Caco-2 (cell line): ENCODE data around the gene SEC14L1. TPM values are rescaled to one million over a fixed set of nuclear protein-coding genes. Genes with fewer than 3 reads are reported as not detected.

Experiments used
- BruUV-seq: library from RNA; stranded (reverse); fragments of 400-500 nt; replicated peaks from 2 replicates; lab custom pipeline; 2021; lab: Mats Ljungman, UMichigan
- CTCF ChIA-PET: fragments of 300-600 bp; sonication (Branson Sonifier 250); formaldehyde crosslinking; loops from one replicate; lab custom pipeline; 2022; ENCODE audit warnings: antibody characterized with exemption; lab: Charles Lee
- POLR2A ChIA-PET: fragments of 300-600 bp; sonication (Branson Sonifier 250); formaldehyde crosslinking; loops from one replicate; lab custom pipeline; 2022; ENCODE audit warnings: antibody characterized with exemption; lab: Charles Lee
- DNase-seq, 2 experiments: peaks; one replicate each; pipeline versions ENCODE4 v3.0.0 to v3.0.0-alpha.2; 2020 to 2022
- H3K27me3 ChIP-seq: replicated peaks from 2 replicates; pipeline ENCODE4 v1.6.0; 2011; ENCODE audit warnings: low read length; ENCODE audit not compliant: control insufficient read depth, insufficient read depth
- H3K36me3 ChIP-seq: 2 replicates; pipeline ENCODE4 v1.5.1; 2011; ENCODE audit warnings: low read length; ENCODE audit not compliant: control insufficient read depth, insufficient read depth
- H3K4me1 ChIP-seq: fragments of 250-450 bp; sonication (Bioruptor Pico); 2 replicates; pipeline ENCODE4 v1.5.1; 2020; ENCODE audit warnings: mild to moderate bottlenecking
- H3K4me3 ChIP-seq: 2 replicates; pipeline ENCODE4 v1.5.1; 2011; ENCODE audit warnings: low read depth, mild to moderate bottlenecking, control low read depth, low read length
- H3K9me3 ChIP-seq: fragments of 250-450 bp; sonication (Bioruptor Pico); 2 replicates; pipeline ENCODE4 v1.5.1; 2020; ENCODE audit warnings: mild to moderate bottlenecking, moderate library complexity
- H3K27ac Mint-ChIP-seq: one replicate; pipeline ENCODE4 v1.8.0; 2022; ENCODE audit warnings: mixed read lengths; ENCODE audit not compliant: unreplicated experiment
- H3K27me3 Mint-ChIP-seq: one replicate; pipeline ENCODE4 v1.8.0; 2022; ENCODE audit warnings: mixed read lengths; ENCODE audit not compliant: insufficient read depth, unreplicated experiment
- H3K36me3 Mint-ChIP-seq: one replicate; pipeline ENCODE4 v1.8.0; 2022; ENCODE audit warnings: mild to moderate bottlenecking, mixed read lengths; ENCODE audit not compliant: insufficient read depth, unreplicated experiment
- H3K4me1 Mint-ChIP-seq: one replicate; pipeline ENCODE4 v1.8.0; 2022; ENCODE audit warnings: low read depth, mixed read lengths; ENCODE audit not compliant: unreplicated experiment
- H3K4me3 Mint-ChIP-seq: one replicate; pipeline ENCODE4 v1.8.0; 2022; ENCODE audit warnings: mild to moderate bottlenecking, moderate library complexity, mixed read lengths; ENCODE audit not compliant: unreplicated experiment
- H3K9me3 Mint-ChIP-seq: one replicate; pipeline ENCODE4 v1.8.0; 2022; ENCODE audit warnings: mixed read lengths; ENCODE audit not compliant: unreplicated experiment
- intact Hi-C: fragments of 100-400 bp; cut with micrococcal nuclease; formaldehyde crosslinking; loops from one replicate; pipeline ENCODE4 v1.10.0; 2022; ENCODE audit not compliant: unreplicated experiment
- total RNA-seq: library from RNA; stranded (reverse); gene quantifications from 2 replicates; pipeline ENCODE4 v1.2.3, GENCODE V29; 2022
- TF ChIP-seq, protein P1 (sequence below), 2 experiments: fragments of 200-600 bp in 1 of 2; IDR thresholded peaks; 1 replicate in 1 of 2; 2 replicates in 1 of 2; pipeline versions ENCODE4 v1.5.1 to v1.8.0; 2011 to 2022; ENCODE audit warnings: antibody characterized with exemption in 1 of 2, control low read depth in 1 of 2, inconsistent platforms in 1 of 2, low read depth in 1 of 2, low read length in 1 of 2, mild to moderate bottlenecking in 1 of 2, moderate library complexity in 1 of 2; ENCODE audit not compliant: insufficient read depth in 1 of 2, severe bottlenecking in 1 of 2, unreplicated experiment in 1 of 2

The SEC14L1 gene
- total RNA-seq, 1 experiment from 2014 or later = 92.0 TPM

DNA sequence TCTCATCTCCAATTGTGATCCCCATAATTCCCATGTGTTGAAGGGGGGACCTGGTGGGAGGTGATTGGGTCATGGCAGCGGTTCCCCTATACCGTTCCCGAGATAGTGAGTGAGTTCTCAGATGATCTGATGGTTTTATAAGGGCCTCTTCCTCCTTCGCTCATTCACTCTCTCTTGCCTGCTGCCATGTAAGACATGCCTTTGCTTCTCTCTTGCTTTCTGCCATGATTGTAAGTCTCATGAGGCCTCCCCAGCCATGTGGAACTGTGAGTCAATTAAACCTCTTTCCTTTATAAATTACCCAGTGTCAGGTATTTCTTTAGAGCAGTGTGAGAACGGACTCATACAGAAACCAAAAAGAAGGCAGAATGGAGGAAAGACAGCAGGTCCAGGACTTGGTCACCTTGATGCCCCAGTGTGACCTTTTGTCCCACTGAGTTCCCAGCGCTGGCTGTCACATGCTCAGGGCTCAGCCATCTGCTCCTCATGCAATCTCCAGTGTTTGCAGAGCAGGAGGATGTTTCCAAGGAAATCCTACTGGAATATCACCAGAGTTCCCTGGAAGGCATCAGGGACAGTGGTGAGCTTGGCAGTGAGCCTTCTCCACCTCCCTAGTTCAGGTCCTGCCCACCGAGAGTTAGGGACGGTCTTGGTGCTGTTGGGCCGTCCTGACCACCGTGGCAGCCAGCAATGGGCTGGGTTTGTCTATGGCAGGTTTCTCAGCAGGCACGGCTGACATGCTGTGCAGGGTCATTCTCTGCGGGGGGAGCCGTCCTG lies 96.7 kb downstream of the SEC14L1 start:
- H3K27me3 Mint-ChIP-seq = no peaks in the 10 kb centered on the region
- peaks cover 12% of the 10 kb centered on the region for H3K4me1 Mint-ChIP-seq
- no peak for DNase-seq
- H3K4me3 Mint-ChIP-seq = no peak overlapping the region
- H3K9me3 Mint-ChIP-seq = no peaks in the 10 kb centered on the region
- Histone ChIP-seq H3K4me1 (peaks cover 14% of the 10 kb centered on the region; the same call in 1 of the 2 replicates), H3K4me3 (no peak overlapping the region), H3K36me3 (no peaks in the 10 kb centered on the region), H3K9me3 (no peaks in the 10 kb centered on the region), H3K27me3 (no peaks in the 10 kb centered on the region)
- POLR2A ChIA-PET = interaction anchor here (0.6 kb wide), 1 partner anchor 142 kb away, joined by 4 read pairs; no protein-coding TSS in a partner anchor
- H3K27ac Mint-ChIP-seq = no peak overlapping the region
- TF ChIP-seq, protein P1, sequence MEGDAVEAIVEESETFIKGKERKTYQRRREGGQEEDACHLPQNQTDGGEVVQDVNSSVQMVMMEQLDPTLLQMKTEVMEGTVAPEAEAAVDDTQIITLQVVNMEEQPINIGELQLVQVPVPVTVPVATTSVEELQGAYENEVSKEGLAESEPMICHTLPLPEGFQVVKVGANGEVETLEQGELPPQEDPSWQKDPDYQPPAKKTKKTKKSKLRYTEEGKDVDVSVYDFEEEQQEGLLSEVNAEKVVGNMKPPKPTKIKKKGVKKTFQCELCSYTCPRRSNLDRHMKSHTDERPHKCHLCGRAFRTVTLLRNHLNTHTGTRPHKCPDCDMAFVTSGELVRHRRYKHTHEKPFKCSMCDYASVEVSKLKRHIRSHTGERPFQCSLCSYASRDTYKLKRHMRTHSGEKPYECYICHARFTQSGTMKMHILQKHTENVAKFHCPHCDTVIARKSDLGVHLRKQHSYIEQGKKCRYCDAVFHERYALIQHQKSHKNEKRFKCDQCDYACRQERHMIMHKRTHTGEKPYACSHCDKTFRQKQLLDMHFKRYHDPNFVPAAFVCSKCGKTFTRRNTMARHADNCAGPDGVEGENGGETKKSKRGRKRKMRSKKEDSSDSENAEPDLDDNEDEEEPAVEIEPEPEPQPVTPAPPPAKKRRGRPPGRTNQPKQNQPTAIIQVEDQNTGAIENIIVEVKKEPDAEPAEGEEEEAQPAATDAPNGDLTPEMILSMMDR (IDR thresholded peaks at IDR 0.05; ENCODE audit: insufficient read depth in 1 of 2, low read depth in 1 of 2, low read length in 1 of 2, severe bottlenecking in 1 of 2, unreplicated experiment in 1 of 2) = no peak
- peaks cover 6% of the 10 kb centered on the region for H3K36me3 Mint-ChIP-seq
- CTCF ChIA-PET = no interaction called here
- BruUV-seq = no TSS peak
- intact Hi-C loops = no loop called here

DNA sequence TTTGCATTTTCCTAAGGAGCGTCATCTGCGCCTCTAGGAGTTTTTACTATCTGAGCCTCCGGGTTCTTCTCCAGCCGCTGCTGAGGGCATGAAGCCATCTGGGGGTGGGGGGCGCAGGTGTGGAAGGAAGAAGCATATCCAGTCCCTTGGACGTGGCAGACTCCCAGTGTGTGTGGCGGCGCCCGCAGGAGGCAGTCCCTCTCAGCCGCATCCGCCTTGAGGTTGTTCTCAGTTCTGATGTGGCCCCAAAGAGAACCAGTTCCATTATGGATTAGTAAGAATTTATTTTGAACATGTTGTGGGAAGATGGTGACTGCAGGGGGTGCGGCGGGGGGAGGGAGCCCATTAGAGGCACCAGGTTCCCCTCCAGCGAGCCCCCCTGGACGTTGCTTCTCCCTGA lies 100.2 kb downstream of the SEC14L1 start:
- Mint-ChIP-seq H3K9me3 (no peaks in the 10 kb centered on the region), H3K36me3 (peaks cover 6% of the 10 kb centered on the region), H3K4me1 (no peaks in the 10 kb centered on the region), H3K27ac (no peak overlapping the region), H3K27me3 (no peaks in the 10 kb centered on the region), H3K4me3 (no peak overlapping the region)
- POLR2A ChIA-PET = interaction anchor here (0.5 kb wide), 1 partner anchor 17 kb away, joined by 3 read pairs; no protein-coding TSS in a partner anchor
- CTCF ChIA-PET = interaction anchor here (0.6 kb wide), 1 partner anchor 28 kb away, joined by 3 read pairs; no protein-coding TSS in a partner anchor
- Histone ChIP-seq H3K9me3 (no peaks in the 10 kb centered on the region), H3K4me1 (no peaks in the 10 kb centered on the region; the same call in 1 of the 2 replicates), H3K36me3 (no peaks in the 10 kb centered on the region), H3K4me3 (no peak overlapping the region), H3K27me3 (no peaks in the 10 kb centered on the region)
- intact Hi-C loops = no loop called here
- no TSS peak for BruUV-seq
- TF ChIP-seq, protein P1 (IDR thresholded peaks at IDR 0.05; ENCODE audit: insufficient read depth in 1 of 2, low read depth in 1 of 2, low read length in 1 of 2, severe bottlenecking in 1 of 2, unreplicated experiment in 1 of 2) = no peak
- DNase-seq = no peak

DNA sequence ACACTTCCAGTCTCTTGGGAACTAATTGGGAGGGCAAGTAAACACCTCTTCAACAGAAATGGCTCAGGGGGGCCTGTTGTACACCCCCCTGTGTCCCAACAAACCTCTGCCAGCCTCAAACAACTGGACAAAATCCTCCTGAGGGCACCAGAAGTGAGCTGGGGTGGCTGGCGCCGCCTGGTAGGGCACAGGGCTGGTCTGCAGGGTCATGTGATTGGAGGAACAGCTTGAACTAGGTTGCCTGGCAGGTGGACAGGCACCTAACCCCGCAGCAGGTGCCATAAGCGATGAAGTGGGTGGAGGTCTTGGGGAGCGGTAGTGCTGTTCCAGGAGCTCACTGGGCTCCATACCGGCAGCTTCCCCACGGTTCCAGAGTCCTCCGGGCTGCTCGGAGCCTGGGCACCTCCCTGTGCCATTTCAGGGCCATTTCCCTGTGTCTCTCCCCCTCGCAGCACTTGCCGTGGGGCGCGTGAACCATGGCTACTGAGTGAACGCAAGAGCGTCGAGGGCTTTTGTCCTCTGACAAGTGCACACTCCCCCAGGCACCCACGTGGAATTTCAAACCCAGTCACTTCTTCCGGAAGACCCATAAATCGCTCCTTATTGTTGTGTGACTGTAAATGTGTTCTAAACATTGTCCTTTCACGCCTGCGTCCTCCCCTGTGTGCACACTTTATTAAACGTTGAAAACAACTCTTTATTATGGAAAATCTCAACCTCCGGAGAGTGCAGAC lies 101.5 kb downstream of the SEC14L1 start:
- no peaks in the 10 kb centered on the region for H3K9me3 Mint-ChIP-seq
- H3K36me3 ChIP-seq = no peaks in the 10 kb centered on the region
- peaks cover 4% of the 10 kb centered on the region for H3K4me1 ChIP-seq
- H3K4me1 Mint-ChIP-seq = no peaks in the 10 kb centered on the region
- H3K27me3 Mint-ChIP-seq = no peaks in the 10 kb centered on the region
- no TSS peak for BruUV-seq
- no peak overlapping the region for H3K4me3 ChIP-seq
- no peaks in the 10 kb centered on the region for H3K9me3 ChIP-seq
- no peak overlapping the region for H3K27ac Mint-ChIP-seq
- ChIA-PET CTCF (interaction anchor here (0.6 kb wide), 1 partner anchor 20 kb away, joined by 5 read pairs; no protein-coding TSS in a partner anchor), POLR2A (no interaction called here)
- H3K27me3 ChIP-seq = no peaks in the 10 kb centered on the region
- intact Hi-C loops = no loop called here
- TF ChIP-seq, protein P1 (IDR thresholded peaks at IDR 0.05; ENCODE audit: insufficient read depth in 1 of 2, low read depth in 1 of 2, low read length in 1 of 2, severe bottlenecking in 1 of 2, unreplicated experiment in 1 of 2) = peak in 1 of 2 experiments; percentile 1
- no peak for DNase-seq
- no peak overlapping the region for H3K4me3 Mint-ChIP-seq
- no peaks in the 10 kb centered on the region for H3K36me3 Mint-ChIP-seq
